Measurements from ENCODE around the gene MIS18A.

GRCh38 chr21:32308696-32309095 lies 29.8 kb upstream of the MIS18A start:
- TF ChIP-seq CTCF (conservative IDR thresholded peaks at IDR 0.05; ENCODE audit: low read depth in 2 of 2), result no peak
- no peak for TF ChIP-seq POLR2AphosphoS5 (IDR thresholded peaks at IDR 0.05; ENCODE audit: low read depth)
- TF ChIP-seq REST (IDR thresholded peaks at IDR 0.05; ENCODE audit: unreplicated experiment), result no peak
- TF ChIP-seq EZH2phosphoT487 (IDR thresholded peaks at IDR 0.05; ENCODE audit: unreplicated experiment), result no peak
- TF ChIP-seq EZH2 (IDR thresholded peaks at IDR 0.05; ENCODE audit: low read depth, unreplicated experiment), result no peak
- no peak for TF ChIP-seq ZNF462 (CRISPR knock-in tag; IDR thresholded peaks at IDR 0.05)
- TF ChIP-seq CREB1 (CRISPR knock-in tag; IDR thresholded peaks at IDR 0.05; ENCODE audit: low read depth), result no peak
- no peak for TF ChIP-seq JUNB (IDR thresholded peaks at IDR 0.05; ENCODE audit: unreplicated experiment)
